K562 (cell line): ENCODE data around the gene DBX2.
"Not testable (repeated sequence)": the region's sequence is repeated elsewhere in the genome, so short reads cannot be mapped to it uniquely, and the experiment has no call there.

Experiments
- KLF1 ChIP-seq: fragments of 450-650 bp; IDR thresholded peaks from 2 replicates; pipeline ENCODE4 v1.6.1; 2016; ENCODE audit warnings: missing genetic modification characterization, missing compliant biosample characterization
- MTA3 ChIP-seq: fragments of 450-650 bp; formaldehyde crosslinking; IDR thresholded peaks from 2 replicates; pipeline ENCODE4 v1.6.1; 2017; ENCODE audit warnings: mild to moderate bottlenecking, borderline replicate concordance
- SAP30 ChIP-seq: fragments of 200-600 bp; sonication (generic); IDR thresholded peaks from 2 replicates; pipeline ENCODE4 v1.6.1; 2012; ENCODE audit warnings: borderline replicate concordance, low read depth, mild to moderate bottlenecking, moderate library complexity, low read length, control low read depth, inconsistent platforms; ENCODE audit not compliant: insufficient read depth, poor library complexity, severe bottlenecking
- ZNF589 ChIP-seq: fragments of 200-800 bp; sonication (Bioruptor generic); IDR thresholded peaks from 2 replicates; pipeline ENCODE4 v1.6.1; 2016; ENCODE audit warnings: low read depth, missing genetic modification characterization, missing compliant biosample characterization
- TF ChIP-seq, protein P1 (sequence below), 3 experiments: IDR thresholded peaks in 2 of 3; conservative IDR thresholded peaks in 1 of 3; 2 replicates each; pipeline ENCODE4 v1.5.1; 2011 to 2012; ENCODE audit warnings: low read length in 3 of 3, mild to moderate bottlenecking in 3 of 3, control low read depth in 2 of 3, improper control_type of control experiment in 1 of 3, inconsistent platforms in 1 of 3, low read depth in 1 of 3, mixed read lengths in 1 of 3, moderate library complexity in 1 of 3; ENCODE audit not compliant: insufficient read depth in 2 of 3
- TF ChIP-seq, protein P2 (sequence below): sonication (generic); formaldehyde crosslinking; IDR thresholded peaks from 2 replicates; pipeline ENCODE4 v1.9.0; 2022; ENCODE audit warnings: mild to moderate bottlenecking, missing genetic modification reagents

DNA sequence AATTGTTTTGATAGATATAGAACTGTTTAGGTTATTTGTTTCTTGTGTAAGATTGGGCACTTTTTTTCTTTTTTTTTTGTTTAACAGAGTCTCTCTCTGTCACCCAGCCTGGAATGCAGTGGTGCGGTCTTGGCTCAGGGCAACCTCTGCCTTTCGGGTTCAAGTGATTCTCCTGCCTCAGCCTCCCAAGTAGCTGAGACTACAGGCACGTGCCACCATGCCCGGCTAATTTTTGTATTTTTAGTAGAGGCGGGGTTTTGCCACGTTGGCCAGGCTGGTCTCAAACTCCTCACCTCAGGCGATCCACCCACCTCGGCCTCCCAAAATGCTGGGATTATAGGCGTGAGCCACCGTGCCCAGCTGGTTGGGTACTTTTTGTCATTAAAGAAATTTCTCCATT, 66.0 kb downstream of the DBX2 start:
- TF ChIP-seq, protein P1, sequence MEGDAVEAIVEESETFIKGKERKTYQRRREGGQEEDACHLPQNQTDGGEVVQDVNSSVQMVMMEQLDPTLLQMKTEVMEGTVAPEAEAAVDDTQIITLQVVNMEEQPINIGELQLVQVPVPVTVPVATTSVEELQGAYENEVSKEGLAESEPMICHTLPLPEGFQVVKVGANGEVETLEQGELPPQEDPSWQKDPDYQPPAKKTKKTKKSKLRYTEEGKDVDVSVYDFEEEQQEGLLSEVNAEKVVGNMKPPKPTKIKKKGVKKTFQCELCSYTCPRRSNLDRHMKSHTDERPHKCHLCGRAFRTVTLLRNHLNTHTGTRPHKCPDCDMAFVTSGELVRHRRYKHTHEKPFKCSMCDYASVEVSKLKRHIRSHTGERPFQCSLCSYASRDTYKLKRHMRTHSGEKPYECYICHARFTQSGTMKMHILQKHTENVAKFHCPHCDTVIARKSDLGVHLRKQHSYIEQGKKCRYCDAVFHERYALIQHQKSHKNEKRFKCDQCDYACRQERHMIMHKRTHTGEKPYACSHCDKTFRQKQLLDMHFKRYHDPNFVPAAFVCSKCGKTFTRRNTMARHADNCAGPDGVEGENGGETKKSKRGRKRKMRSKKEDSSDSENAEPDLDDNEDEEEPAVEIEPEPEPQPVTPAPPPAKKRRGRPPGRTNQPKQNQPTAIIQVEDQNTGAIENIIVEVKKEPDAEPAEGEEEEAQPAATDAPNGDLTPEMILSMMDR (IDR thresholded peaks at IDR 0.05 in 2 of 3, conservative IDR thresholded peaks at IDR 0.05 in 1 of 3; ENCODE audit: insufficient read depth in 2 of 3, low read depth in 1 of 3, low read length in 3 of 3) = not testable (repeated sequence)
- not testable (repeated sequence) for TF ChIP-seq ZNF589 (CRISPR knock-in tag); SAP30; KLF1 (tag); MTA3
- TF ChIP-seq, protein P2, sequence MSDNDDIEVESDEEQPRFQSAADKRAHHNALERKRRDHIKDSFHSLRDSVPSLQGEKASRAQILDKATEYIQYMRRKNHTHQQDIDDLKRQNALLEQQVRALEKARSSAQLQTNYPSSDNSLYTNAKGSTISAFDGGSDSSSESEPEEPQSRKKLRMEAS (CRISPR knock-in tag) = not testable (repeated sequence)
